Endothelial cell of umbilical vein (primary cell): ENCODE data around the gene RHOC.

Experiments
- CTCF ChIP-seq, 2 donors: IDR thresholded peaks; 1 replicate in 1 of 2; 2 replicates in 1 of 2; pipeline ENCODE4 v1.5.1; 2011; ENCODE audit warnings: low read length in 2 of 2, mild to moderate bottlenecking in 2 of 2, moderate library complexity in 2 of 2, control low read depth in 1 of 2, inconsistent platforms in 1 of 2, low read depth in 1 of 2; ENCODE audit not compliant: insufficient read depth in 1 of 2; ENCODE audit errors: extremely low read depth in 1 of 2
- JUN ChIP-seq: IDR thresholded peaks from 2 replicates; pipeline ENCODE4 v1.6.1; 2011; ENCODE audit warnings: borderline replicate concordance, low read depth; ENCODE audit not compliant: insufficient read length, insufficient read depth
- POLR2A ChIP-seq: IDR thresholded peaks from 2 replicates; pipeline ENCODE4 v1.6.1; 2012; ENCODE audit warnings: low read depth, mild to moderate bottlenecking, control low read depth, low read length
- POLR2AphosphoS5 ChIP-seq: IDR thresholded peaks from 2 replicates; pipeline ENCODE4 v1.6.1; 2012; ENCODE audit warnings: low read depth, mild to moderate bottlenecking, control low read depth, low read length, moderate library complexity; ENCODE audit not compliant: insufficient read depth

GRCh38 chr1:112678605-112679004 lies 28.3 kb downstream of the RHOC start:
- TF ChIP-seq CTCF (IDR thresholded peaks at IDR 0.05; ENCODE audit: extremely low read depth in 1 of 2, insufficient read depth in 1 of 2, low read depth in 1 of 2, low read length in 2 of 2): no peak
- TF ChIP-seq POLR2AphosphoS5: no peak
- no peak for TF ChIP-seq POLR2A
- no peak for TF ChIP-seq JUN
